Measurements from ENCODE around the gene SH3PXD2A.
"Not testable (repeated sequence)": the region's sequence is repeated elsewhere in the genome, so short reads cannot be mapped to it uniquely, and the experiment has no call there.

Gene SH3PXD2A

GRCh38 chr10:103652599-103653281 is 202.6 kb downstream of the SH3PXD2A start:
- no peak for DNase-seq (ENCODE audit: low read depth in 3 of 3, low spot score in 1 of 3)

- DNase-seq (ENCODE audit: low read depth in 3 of 3, low spot score in 1 of 3): no peak
Observed at GRCh38 chr10:103651783-103652476, 203.4 kb downstream of the SH3PXD2A start.

DNA sequence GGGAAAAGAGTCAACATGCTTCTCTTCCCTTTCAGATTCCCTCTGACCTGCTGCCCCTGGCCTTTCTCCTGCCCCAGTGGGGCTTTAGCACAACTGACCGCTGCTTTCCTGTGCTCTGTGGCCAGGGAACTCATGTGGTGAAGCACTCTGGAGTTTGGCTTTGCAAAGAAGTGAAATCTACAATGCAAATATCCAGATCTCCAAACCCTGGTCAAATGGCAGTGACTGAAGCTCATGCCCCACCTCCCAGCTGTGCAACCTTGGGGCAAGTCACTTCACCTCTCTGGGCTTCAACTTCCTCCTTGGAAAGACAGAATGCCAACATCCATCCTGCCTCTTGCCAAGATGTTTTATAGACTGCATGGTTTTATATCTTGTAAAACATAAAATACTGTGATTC is 204.0 kb downstream of the SH3PXD2A start:
- DNase-seq (ENCODE audit: low read depth in 3 of 3, low spot score in 1 of 3): no peak

DNA sequence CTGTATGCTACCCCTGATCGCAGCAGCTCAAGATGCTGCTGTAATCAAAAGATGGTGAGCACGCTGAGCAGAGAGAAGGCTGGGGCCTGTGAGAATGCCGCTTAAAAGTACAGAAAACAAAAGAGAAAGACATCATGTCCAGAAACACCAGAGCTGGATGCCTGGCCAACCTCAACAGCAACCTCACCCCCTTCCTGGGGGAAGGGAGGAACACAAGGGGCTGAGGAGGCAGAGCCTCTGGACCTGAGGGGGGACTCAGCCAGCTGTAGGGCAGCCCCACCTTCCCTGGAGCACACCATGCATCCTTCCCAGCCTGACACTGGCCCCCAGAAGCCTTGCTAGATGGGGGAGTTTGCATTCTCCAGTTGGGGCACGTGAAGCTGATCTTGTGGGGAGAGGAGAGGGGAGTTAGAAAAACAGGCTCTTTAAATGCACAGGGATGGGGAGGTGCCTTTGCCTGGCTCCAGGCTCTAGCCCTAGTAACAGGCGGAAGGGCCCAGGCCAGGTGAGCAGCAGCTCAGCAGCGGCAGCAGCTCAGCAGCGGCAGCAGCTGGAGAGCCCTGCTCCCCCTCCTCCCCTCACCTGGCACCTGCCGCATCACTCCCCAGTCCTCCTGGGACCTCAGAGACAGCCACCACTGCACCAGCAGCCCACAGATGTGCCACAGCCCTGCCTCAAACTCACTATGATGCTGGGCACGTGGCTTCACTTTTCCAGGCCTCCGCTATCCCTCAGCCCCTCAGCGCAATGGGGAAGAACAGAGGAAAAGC is 205.5 kb downstream of the SH3PXD2A start:
- DNase-seq (ENCODE audit: low read depth in 3 of 3, low spot score in 1 of 3): no peak

GRCh38 chr10:103648636-103649532 is 206.5 kb downstream of the SH3PXD2A start:
- DNase-seq (ENCODE audit: low read depth in 3 of 3, low spot score in 1 of 3): no peak

- DNase-seq (ENCODE audit: low read depth in 3 of 3, low spot score in 1 of 3): no peak
Observed at GRCh38 chr10:103648251-103648635, 207.1 kb downstream of the SH3PXD2A start.

DNA sequence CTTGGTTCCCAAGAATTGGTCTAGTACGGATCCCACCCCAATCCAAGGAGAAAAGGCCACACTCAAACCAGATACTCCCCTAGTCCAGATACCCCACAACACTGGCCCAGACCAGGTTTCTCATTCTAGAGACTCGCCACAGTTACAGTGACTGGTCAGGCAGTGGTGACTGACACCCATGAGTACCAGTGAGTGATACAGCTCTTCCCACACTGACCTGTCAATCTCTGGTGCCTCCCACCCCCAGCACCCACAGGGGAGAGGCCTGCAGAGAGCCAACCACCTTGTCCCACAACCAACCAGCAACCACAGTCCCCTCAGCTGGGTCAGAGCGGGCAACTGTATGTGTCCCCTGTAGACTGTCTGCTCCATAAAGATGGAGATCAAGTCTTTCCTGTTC is 209.1 kb downstream of the SH3PXD2A start:
- DNase-seq (ENCODE audit: low read depth in 3 of 3, low spot score in 1 of 3): no peak

DNA sequence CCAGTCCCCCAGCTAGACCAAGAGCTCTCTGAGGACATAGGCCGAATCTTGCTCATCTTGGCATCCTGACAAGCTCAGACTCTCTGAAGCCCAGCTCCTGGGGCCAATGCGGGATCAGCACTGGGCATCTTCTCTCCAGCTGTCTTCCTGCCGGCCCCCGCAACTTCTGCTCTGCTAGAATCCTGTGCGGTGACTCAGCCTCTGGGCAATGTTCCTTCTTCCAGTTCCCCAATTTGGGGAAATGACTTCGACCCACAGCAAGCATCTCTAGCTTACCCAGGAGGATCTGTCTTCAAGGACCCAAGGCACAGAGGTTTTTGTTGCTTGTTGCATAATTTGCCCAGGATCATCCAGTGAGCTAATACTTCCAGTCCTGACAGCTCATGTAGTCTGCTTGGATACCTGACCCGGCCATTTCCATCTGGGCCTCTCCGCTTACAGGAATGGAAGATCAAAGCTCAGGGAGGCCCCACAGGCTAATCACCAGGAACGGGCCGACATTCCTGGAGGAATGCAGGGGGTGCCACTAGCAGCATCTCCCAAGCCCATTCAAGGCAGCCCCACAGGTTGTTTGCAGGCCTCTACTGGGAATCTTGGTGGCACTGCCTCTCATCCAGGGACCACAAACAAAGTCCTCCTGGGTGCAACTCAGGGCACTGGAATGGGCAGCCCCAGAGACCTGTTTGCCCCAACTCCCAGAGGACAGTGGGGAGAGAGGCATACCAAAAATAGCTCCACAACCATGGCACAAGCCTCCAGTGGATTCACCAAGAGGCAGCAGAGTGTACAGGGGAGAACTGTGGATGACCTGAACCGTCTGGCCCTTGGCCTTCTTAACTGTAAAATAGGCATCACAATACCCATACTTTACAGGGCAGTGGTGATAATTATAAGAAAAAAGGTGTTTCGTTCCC is 210.0 kb downstream of the SH3PXD2A start:
- no peak for DNase-seq (ENCODE audit: low read depth in 3 of 3, low spot score in 1 of 3)

- DNase-seq (ENCODE audit: low read depth in 3 of 3, low spot score in 1 of 3): no peak
Observed at GRCh38 chr10:103643381-103643780, 212.0 kb downstream of the SH3PXD2A start.

DNA sequence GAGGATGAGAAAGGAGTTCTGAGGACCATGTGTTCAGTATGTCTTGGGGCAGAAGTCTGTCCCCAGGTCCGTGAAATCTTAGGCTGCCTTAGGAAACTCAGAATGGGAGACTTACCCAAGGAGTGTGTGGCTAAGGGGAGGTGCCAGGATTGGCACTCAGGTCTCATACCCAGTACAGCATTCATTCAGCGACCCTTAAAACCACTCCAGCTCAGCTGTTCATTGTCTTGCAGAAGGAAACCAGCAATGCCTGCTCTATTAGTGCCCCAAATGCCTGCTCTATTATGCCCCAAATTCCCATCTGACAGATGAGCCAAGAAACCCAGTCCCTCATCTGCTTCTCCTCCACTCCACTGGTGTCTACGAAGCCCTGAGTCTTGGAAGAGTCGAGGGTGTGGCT is 214.1 kb downstream of the SH3PXD2A start:
- DNase-seq (ENCODE audit: low read depth in 3 of 3, low spot score in 1 of 3): no peak

DNA sequence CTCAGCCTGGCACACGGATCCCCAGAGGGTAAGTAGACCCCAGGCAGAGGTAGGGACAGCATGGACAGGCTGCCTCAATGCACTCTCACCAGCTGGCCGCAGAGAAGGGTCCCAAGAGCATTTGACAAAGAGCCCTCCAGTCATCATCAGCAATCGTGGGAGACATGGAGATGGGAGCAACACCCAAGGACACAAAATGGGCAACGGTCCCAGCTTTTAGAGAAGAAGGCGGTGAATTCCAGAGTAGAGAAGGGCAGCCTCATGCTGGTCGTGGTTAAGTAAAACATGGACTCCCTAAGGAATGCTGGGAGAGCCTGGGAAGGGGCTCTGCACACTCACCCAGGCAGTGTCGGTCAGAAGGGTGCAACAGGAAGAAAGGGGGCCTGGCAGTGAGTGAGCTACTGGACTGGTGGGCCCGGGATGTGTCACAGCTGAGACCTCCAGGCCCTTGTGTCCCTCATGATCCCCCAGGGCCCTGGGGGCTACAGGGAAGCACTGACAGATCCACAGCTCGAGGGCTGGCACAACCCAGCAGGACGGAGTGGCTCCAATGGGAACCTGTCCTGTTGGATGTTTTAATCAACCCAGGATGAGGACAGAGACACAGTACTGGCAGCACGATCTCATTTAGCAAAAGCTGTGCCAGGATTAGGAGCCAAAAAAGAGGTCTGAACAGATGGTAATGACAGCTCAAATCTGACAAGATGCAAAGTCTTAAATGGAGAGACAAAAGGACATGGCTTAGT is 214.8 kb downstream of the SH3PXD2A start:
- no peak for DNase-seq (ENCODE audit: low read depth in 3 of 3, low spot score in 1 of 3)

DNA sequence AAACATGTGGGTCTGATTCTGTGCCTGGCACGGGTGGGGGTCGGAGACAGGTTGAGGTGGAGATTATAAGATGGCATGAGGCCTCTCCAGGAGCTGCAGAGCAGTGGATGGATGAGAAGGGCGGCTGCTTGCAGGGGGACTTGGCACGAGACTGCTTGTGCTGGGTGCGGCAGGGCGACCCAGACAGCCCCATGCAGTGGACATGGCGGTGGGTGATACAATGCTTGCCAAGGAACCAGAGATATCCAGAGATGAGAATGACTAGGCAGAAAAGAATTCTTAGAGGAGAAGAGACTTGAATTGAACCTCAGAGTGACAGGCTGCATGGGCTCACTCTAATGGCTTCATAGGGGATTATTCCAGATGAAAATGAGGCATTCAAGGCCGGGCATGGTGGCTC is 216.4 kb downstream of the SH3PXD2A start:
- DNase-seq (ENCODE audit: low read depth in 3 of 3, low spot score in 1 of 3): no peak

DNA sequence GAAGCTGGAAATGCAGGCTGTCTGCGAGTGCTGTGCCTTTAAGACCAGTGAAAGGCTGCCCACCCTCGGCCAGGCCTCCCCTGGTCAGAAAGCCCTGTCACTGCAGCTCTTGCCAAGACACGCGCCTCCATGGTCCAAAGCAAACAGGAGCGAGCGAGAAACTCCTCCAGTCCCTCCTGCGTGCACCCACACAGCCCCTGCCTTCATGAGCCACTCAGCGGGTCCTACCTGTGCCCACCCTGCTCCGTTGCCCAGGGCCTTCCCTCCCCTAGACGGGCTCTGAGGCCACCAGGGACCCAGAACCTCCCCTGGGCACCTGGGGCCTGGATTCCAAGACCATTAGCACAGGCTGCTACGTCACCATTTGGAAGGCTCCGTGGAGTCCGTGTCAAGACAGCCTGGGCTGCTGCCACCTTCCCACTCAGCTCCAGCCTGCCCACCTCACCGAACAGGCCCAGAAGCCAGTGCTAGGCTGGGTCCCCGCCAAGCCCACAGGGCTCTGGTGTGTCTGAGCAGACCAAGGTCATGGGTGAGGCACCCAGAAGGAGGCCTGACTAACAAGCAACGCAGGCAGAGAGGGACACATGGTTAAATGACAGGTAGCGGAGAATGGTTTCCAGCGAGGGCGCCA is 217.3 kb downstream of the SH3PXD2A start:
- no peak for DNase-seq (ENCODE audit: low read depth in 3 of 3, low spot score in 1 of 3)

DNA sequence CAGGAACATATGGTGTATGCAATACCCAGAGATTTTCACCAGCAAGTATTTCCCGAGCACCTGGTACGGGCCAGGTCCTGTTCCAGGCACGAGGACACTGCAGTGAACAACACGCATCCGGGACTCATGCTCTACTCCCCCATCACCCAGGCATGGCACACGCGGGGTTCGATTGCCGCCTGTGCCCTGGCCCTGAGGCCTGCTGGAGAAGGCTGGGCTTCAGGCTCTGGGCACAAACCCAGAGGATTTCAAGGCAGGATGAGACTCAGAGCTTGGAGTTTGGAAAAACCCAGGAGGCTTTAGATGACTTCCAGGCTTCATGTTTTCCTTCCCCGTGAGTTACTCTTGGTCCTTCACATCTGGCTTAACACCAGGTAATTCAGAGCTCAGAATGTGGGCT is 218.4 kb downstream of the SH3PXD2A start:
- DNase-seq (ENCODE audit: low read depth in 3 of 3, low spot score in 1 of 3): no peak

GRCh38 chr10:103636492-103636891 is 218.9 kb downstream of the SH3PXD2A start:
- no peak for DNase-seq (ENCODE audit: low read depth in 3 of 3, low spot score in 1 of 3)

DNA sequence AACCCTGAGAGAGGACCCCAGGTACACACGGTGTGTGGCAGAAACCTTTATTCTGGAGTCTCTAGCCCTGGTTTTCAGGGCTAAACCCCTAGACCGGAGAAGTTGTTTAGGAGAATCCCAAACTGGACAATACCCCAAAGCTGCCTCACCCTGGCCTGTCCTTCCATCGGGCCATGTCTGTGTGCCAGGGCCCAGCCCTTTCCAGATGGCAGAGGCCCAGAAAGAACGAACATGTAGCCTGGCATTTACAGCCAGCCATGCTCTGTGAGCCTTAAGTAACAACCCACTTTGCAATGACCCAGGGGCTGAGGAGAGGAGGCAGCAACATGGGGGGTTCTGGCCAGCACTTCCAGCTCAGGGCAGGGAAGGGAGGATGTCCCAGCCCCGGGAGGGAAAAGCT is 219.8 kb downstream of the SH3PXD2A start:
- no peak for DNase-seq (ENCODE audit: low read depth in 3 of 3, low spot score in 1 of 3)

- no peak for DNase-seq (ENCODE audit: low read depth in 3 of 3, low spot score in 1 of 3)
Observed at GRCh38 chr10:103633846-103634245, 221.5 kb downstream of the SH3PXD2A start.

GRCh38 chr10:103632871-103633270 is 222.5 kb downstream of the SH3PXD2A start:
- DNase-seq (ENCODE audit: low read depth in 3 of 3, low spot score in 1 of 3): not testable (repeated sequence)

DNA sequence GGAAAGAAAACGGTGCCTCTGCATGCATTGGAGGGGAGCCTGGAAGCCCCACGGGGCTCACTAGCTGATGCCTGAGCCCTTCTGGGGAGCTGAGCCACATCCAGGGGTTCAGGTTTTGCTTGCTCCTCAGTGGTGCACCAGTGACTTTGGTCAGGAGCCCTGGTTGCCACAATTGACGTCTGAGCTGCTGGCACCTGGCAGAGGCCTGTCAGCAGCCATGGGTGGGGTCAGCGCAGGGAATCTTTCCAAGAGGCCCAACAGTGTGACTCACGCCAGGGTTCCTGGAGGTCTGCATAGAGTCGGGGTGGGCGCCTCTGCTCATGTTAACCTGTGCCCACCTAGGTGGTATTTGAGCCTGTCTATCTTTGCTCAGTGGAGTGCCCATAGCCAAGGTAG is 223.1 kb downstream of the SH3PXD2A start:
- DNase-seq (ENCODE audit: low read depth in 3 of 3, low spot score in 1 of 3): no peak
